Panc1 (cell line): ENCODE results near the gene TMEM117.

Source experiments
- CTCF ChIP-seq: fragments of 450-650 bp; IDR thresholded peaks from 2 replicates; pipeline ENCODE4 v1.5.1; 2017; ENCODE audit warnings: mild to moderate bottlenecking
- POLR2AphosphoS5 ChIP-seq: IDR thresholded peaks from 2 replicates; pipeline ENCODE4 v1.6.1; 2012; ENCODE audit warnings: mild to moderate bottlenecking, low read depth, low read length, moderate library complexity
- TCF7L2 ChIP-seq: IDR thresholded peaks from 2 replicates; pipeline ENCODE4 v1.6.1; 2011; ENCODE audit warnings: mild to moderate bottlenecking, low read depth, low read length, inconsistent platforms

- TF ChIP-seq POLR2AphosphoS5 = no peak
- no peak for TF ChIP-seq CTCF
- no peak for TF ChIP-seq TCF7L2
Observed at GRCh38 chr12:44114906-44115305, 279.0 kb downstream of the TMEM117 start.
